HAP-1 (cell line): Measurements from ENCODE around the gene CNTNAP2.
"Not testable (repeated sequence)": the region's sequence is repeated elsewhere in the genome, so short reads cannot be mapped to it uniquely, and the experiment has no call there.

Source experiments
- DNase-seq, 2 experiments: peaks; one replicate each; pipeline ENCODE4 v3.0.0-alpha.2; 2016 to 2020; ENCODE audit warnings: low spot score in 2 of 2
- H3K27me3 ChIP-seq: fragments of 250-450 bp; sonication (Bioruptor Pico); 2 replicates; pipeline ENCODE4 v1.5.1; 2020; ENCODE audit warnings: low read depth, mild to moderate bottlenecking, moderate library complexity
- H3K36me3 ChIP-seq: fragments of 250-450 bp; sonication (Bioruptor Pico); replicated peaks from 2 replicates; pipeline ENCODE4 v1.5.1; 2020; ENCODE audit warnings: mild to moderate bottlenecking
- H3K4me1 ChIP-seq: fragments of 250-450 bp; sonication (Bioruptor Pico); 2 replicates; pipeline ENCODE4 v1.5.1; 2020; ENCODE audit warnings: mild to moderate bottlenecking
- H3K4me3 ChIP-seq: fragments of 250-450 bp; sonication (Bioruptor Pico); 2 replicates; pipeline ENCODE4 v1.5.1; 2020; ENCODE audit warnings: mild to moderate bottlenecking, moderate library complexity
- H3K9me3 ChIP-seq: fragments of 250-450 bp; sonication (Bioruptor Pico); 2 replicates; pipeline ENCODE4 v1.5.1; 2020; ENCODE audit warnings: mild to moderate bottlenecking, moderate library complexity
- in situ Hi-C: fragments of 300-500 bp; cut with MboI; formaldehyde crosslinking; loops from 3 replicates; pipeline ENCODE4 v1.14.3; 2020; ENCODE audit warnings: low sequenced_read_pairs, inconsistent platforms, mixed read lengths

The CNTNAP2 gene

GRCh38 chr7:147078312-147078711 is 961.7 kb downstream of the CNTNAP2 start:
- in situ Hi-C loops: no loop called here
- no peak overlapping the region for H3K4me3 ChIP-seq
- H3K9me3 ChIP-seq: no peaks in the 10 kb centered on the region
- no peak for DNase-seq
- H3K27me3 ChIP-seq: no peaks in the 10 kb centered on the region
- no peaks in the 10 kb centered on the region for H3K4me1 ChIP-seq
- no peaks in the 10 kb centered on the region for H3K36me3 ChIP-seq

GRCh38 chr7:147079083-147079482 is 962.5 kb downstream of the CNTNAP2 start:
- no peaks in the 10 kb centered on the region for H3K9me3 ChIP-seq
- no peak for DNase-seq
- no peaks in the 10 kb centered on the region for H3K4me1 ChIP-seq
- no peaks in the 10 kb centered on the region for H3K27me3 ChIP-seq
- H3K36me3 ChIP-seq: no peaks in the 10 kb centered on the region
- no peak overlapping the region for H3K4me3 ChIP-seq
- in situ Hi-C loops: no loop called here

GRCh38 chr7:147079921-147080420 is 963.4 kb downstream of the CNTNAP2 start:
- in situ Hi-C loops: no loop called here

GRCh38 chr7:147081117-147081516 is 964.5 kb downstream of the CNTNAP2 start:
- in situ Hi-C loops: no loop called here
- H3K4me1 ChIP-seq: no peaks in the 10 kb centered on the region
- H3K9me3 ChIP-seq: no peaks in the 10 kb centered on the region
- no peaks in the 10 kb centered on the region for H3K36me3 ChIP-seq
- no peak for DNase-seq
- no peaks in the 10 kb centered on the region for H3K27me3 ChIP-seq
- H3K4me3 ChIP-seq: no peak overlapping the region

More at GRCh38 chr7:147079921-147080420, 963.4 kb downstream of the CNTNAP2 start:
- Histone ChIP-seq H3K27me3 (no peaks in the 10 kb centered on the region), H3K4me1 (no peaks in the 10 kb centered on the region), H3K4me3 (no peak overlapping the region), H3K36me3 (no peaks in the 10 kb centered on the region), H3K9me3 (no peaks in the 10 kb centered on the region)
- DNase-seq: no peak

GRCh38 chr7:147089051-147089461 is 972.5 kb downstream of the CNTNAP2 start:
- Histone ChIP-seq H3K36me3 (no peaks in the 10 kb centered on the region), H3K9me3 (no peaks in the 10 kb centered on the region), H3K4me3 (no peak overlapping the region), H3K4me1 (no peaks in the 10 kb centered on the region), H3K27me3 (no peaks in the 10 kb centered on the region)
- DNase-seq: no peak
- in situ Hi-C loops: no loop called here

GRCh38 chr7:147089608-147090007 is 973.0 kb downstream of the CNTNAP2 start:
- in situ Hi-C loops: no loop called here
- no peaks in the 10 kb centered on the region for H3K36me3 ChIP-seq
- no peak overlapping the region for H3K4me3 ChIP-seq
- H3K9me3 ChIP-seq: no peaks in the 10 kb centered on the region
- DNase-seq: no peak
- H3K27me3 ChIP-seq: no peaks in the 10 kb centered on the region
- H3K4me1 ChIP-seq: no peaks in the 10 kb centered on the region

- no peaks in the 10 kb centered on the region for H3K36me3 ChIP-seq
- in situ Hi-C loops: no loop called here
- H3K9me3 ChIP-seq: no peaks in the 10 kb centered on the region
- H3K27me3 ChIP-seq: no peaks in the 10 kb centered on the region
- H3K4me3 ChIP-seq: no peak overlapping the region
- H3K4me1 ChIP-seq: no peaks in the 10 kb centered on the region
- DNase-seq: no peak
These were observed 980.0 kb downstream of the CNTNAP2 start for GRCh38 chr7:147096629-147097028.

- Histone ChIP-seq H3K27me3 (no peaks in the 10 kb centered on the region), H3K9me3 (no peaks in the 10 kb centered on the region), H3K4me1 (no peaks in the 10 kb centered on the region), H3K36me3 (no peaks in the 10 kb centered on the region), H3K4me3 (no peak overlapping the region)
- in situ Hi-C loops: no loop called here
- DNase-seq: no peak
These were observed 986.6 kb downstream of the CNTNAP2 start for GRCh38 chr7:147103224-147103623.

GRCh38 chr7:147106746-147107145 is 990.1 kb downstream of the CNTNAP2 start:
- Histone ChIP-seq H3K9me3 (no peaks in the 10 kb centered on the region), H3K36me3 (no peaks in the 10 kb centered on the region), H3K27me3 (no peaks in the 10 kb centered on the region), H3K4me3 (no peak overlapping the region), H3K4me1 (no peaks in the 10 kb centered on the region)
- in situ Hi-C loops: no loop called here
- DNase-seq: no peak

GRCh38 chr7:147114525-147114924 is 997.9 kb downstream of the CNTNAP2 start:
- H3K4me1 ChIP-seq, H3K27me3 ChIP-seq, H3K36me3 ChIP-seq, DNase-seq, H3K9me3 ChIP-seq, H3K4me3 ChIP-seq, in situ Hi-C loops: not testable (repeated sequence)

GRCh38 chr7:147136352-147136751 is 1019.8 kb downstream of the CNTNAP2 start:
- H3K4me1 ChIP-seq: no peaks in the 10 kb centered on the region
- DNase-seq: no peak
- no peaks in the 10 kb centered on the region for H3K27me3 ChIP-seq
- H3K36me3 ChIP-seq: no peaks in the 10 kb centered on the region
- H3K9me3 ChIP-seq: no peaks in the 10 kb centered on the region
- no peak overlapping the region for H3K4me3 ChIP-seq
- in situ Hi-C loops: no loop called here

GRCh38 chr7:147145194-147145593 is 1028.6 kb downstream of the CNTNAP2 start:
- Histone ChIP-seq H3K9me3 (no peaks in the 10 kb centered on the region), H3K4me3 (no peak overlapping the region), H3K36me3 (no peaks in the 10 kb centered on the region), H3K4me1 (no peaks in the 10 kb centered on the region), H3K27me3 (no peaks in the 10 kb centered on the region)
- no peak for DNase-seq
- in situ Hi-C loops: no loop called here

- Histone ChIP-seq H3K4me1 (no peaks in the 10 kb centered on the region), H3K9me3 (no peaks in the 10 kb centered on the region), H3K27me3 (no peaks in the 10 kb centered on the region), H3K36me3 (no peaks in the 10 kb centered on the region), H3K4me3 (no peak overlapping the region)
- in situ Hi-C loops: no loop called here
- no peak for DNase-seq
These were observed 1029.6 kb downstream of the CNTNAP2 start for GRCh38 chr7:147146169-147146568.

- no peak for DNase-seq
- in situ Hi-C loops: no loop called here
- Histone ChIP-seq H3K27me3 (no peaks in the 10 kb centered on the region), H3K36me3 (no peaks in the 10 kb centered on the region), H3K9me3 (no peaks in the 10 kb centered on the region), H3K4me1 (no peaks in the 10 kb centered on the region), H3K4me3 (no peak overlapping the region)
These were observed 1035.1 kb downstream of the CNTNAP2 start for GRCh38 chr7:147151661-147152060.

GRCh38 chr7:147153571-147153970 is 1037.0 kb downstream of the CNTNAP2 start:
- no peaks in the 10 kb centered on the region for H3K4me1 ChIP-seq
- H3K4me3 ChIP-seq: no peak overlapping the region
- no peaks in the 10 kb centered on the region for H3K9me3 ChIP-seq
- in situ Hi-C loops: no loop called here
- no peak for DNase-seq
- H3K27me3 ChIP-seq: no peaks in the 10 kb centered on the region
- H3K36me3 ChIP-seq: no peaks in the 10 kb centered on the region
